Testis (tissue), 3 donors: ENCODE measurements around the gene BOLA3. TPM values are rescaled to one million over a fixed set of nuclear protein-coding genes. Genes with fewer than 3 reads are reported as not detected.

Experiments used
- DNase-seq: peaks from one replicate; pipeline ENCODE4 v3.0.0-alpha.2; 2019
- H3K27ac ChIP-seq, 2 donors: fragments of 200-600 bp; sonication (generic); one replicate each; pipeline ENCODE4 v1.5.1; 2019
- H3K27me3 ChIP-seq: fragments of 200-600 bp; sonication (generic); one replicate; pipeline ENCODE4 v1.5.1; 2019
- H3K36me3 ChIP-seq: fragments of 200-600 bp; sonication (generic); one replicate; pipeline ENCODE4 v1.5.1; 2017; ENCODE audit warnings: low read depth; ENCODE audit errors: missing control alignments
- H3K4me1 ChIP-seq: fragments of 200-600 bp; sonication (generic); one replicate; pipeline ENCODE4 v1.5.1; 2019
- H3K4me3 ChIP-seq, 2 donors: fragments of 200-600 bp; sonication (generic); one replicate each; pipeline ENCODE4 v1.5.1; 2017 to 2019
- H3K9me3 ChIP-seq: fragments of 200-600 bp; sonication (generic); one replicate; pipeline ENCODE4 v1.5.1; 2017
- CTCF ChIP-seq, 3 experiments: fragments of 450-650 bp in 2 of 3; fragments of 200-600 bp in 1 of 3; sonication (generic) in 1 of 3; IDR thresholded peaks; one replicate each; pipeline ENCODE4 v1.5.1; 2016 to 2019; ENCODE audit warnings: antibody characterized with exemption in 3 of 3, mild to moderate bottlenecking in 2 of 3, moderate library complexity in 1 of 3
- POLR2A ChIP-seq: fragments of 450-650 bp; IDR thresholded peaks from one replicate; pipeline ENCODE4 v1.6.1; 2017; ENCODE audit warnings: antibody characterized with exemption, mild to moderate bottlenecking, moderate library complexity
- WGBS, 2 donors: methylation state at CpG; one replicate each; pipeline ENCODE4 v1.1.5; 2018; 5-methylcytosine and 5-hydroxymethylcytosine counted together
- intact Hi-C: fragments of 100-400 bp; cut with DNase I; formaldehyde crosslinking; loops from one replicate; pipeline ENCODE4 v1.15.1; 2023; ENCODE audit warnings: low total_unique reads
- polyA plus RNA-seq: library from polyadenylated mRNA; stranded (reverse); fragments of 350-450 nt; fragmentation: Illumina TruSeq; extraction: RNeasy Lipid Tissue Mini Kit (QIAGEN cat#74804); gene quantifications from one replicate; pipeline ENCODE4 v1.2.3, GENCODE V29; 2014; ENCODE audit warnings: low read depth, low replicate concordance; ENCODE audit not compliant: insufficient read depth
- total RNA-seq, 2 donors: library from RNA; depleted of rRNA; stranded (reverse); fragments of >200 nt; gene quantifications; one replicate each; pipeline ENCODE4 v1.2.3, GENCODE V29; 2016

Gene BOLA3
- total and polyA plus RNA-seq, 3 donors from 2014 or later = 40.2 to 56.2 (median 41.9) TPM

DNA sequence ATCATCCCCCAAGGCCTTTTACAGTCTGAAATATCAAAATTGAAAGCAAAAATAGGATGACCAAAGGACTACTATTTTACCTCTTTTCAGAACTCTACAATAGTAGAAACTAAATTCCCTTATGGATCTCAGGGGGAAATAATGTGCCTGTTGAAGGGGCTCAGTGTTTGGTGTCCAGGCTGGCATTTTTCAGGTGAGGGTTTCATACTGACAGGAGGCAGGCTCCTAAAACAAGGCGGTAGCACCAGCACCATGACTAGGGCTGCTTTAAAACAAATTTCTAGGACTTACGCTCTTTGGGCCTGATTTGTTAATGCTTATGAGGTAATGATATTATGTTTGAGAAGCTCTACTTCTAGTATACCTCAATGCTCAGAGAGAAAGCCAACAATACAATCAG, 5.2 kb upstream of the BOLA3 start:
- no peaks in the 10 kb centered on the region for H3K27me3 ChIP-seq
- WGBS, 2 donors = 91 to 93% methylated on average over 2 of the region's 2 CpGs
- no peak for DNase-seq
- peaks cover 6% of the 10 kb centered on the region for H3K4me1 ChIP-seq
- intact Hi-C loops = no loop called here
- TF ChIP-seq POLR2A (no peak), CTCF (IDR thresholded peaks at IDR 0.05) (no peak)
- H3K36me3 ChIP-seq = no peaks in the 10 kb centered on the region
- H3K4me3 ChIP-seq = no peak overlapping the region
- H3K9me3 ChIP-seq = no peaks in the 10 kb centered on the region
- no peak overlapping the region for H3K27ac ChIP-seq

DNA sequence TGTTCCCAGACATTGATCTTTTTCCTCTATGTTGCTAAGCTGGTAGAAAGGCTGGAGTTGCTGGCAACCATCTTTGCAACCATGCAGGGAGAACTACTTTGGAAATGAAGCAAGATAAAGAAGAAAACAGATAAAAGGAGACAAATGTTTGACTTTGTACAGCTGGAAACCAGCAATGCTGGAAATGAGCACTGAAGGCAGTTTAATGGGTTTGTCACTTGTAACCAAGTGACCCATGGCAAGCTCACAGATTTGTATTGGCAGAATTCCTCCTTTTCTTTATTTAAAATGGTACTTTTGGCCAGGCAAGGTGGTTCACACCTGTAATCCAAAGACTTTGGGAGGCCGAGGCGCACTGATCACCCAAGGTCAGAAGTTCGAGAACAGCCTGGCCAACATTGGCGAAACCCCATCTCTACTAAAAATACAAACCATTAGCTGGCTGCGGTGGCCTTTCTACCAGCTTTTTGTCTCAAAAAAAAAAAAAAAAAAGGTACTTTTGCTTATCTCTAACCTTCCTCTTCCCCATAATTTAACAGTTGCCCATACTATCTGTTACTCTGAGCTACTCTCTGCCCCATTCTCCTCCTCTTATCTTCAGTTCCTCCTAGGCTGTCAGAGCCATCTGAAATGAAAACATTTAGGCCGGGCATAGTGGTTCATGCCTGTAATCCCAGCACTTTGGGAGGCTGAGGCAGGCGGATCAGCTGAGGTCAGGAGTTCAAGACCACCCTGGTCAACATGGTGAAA, 2.0 kb upstream of the BOLA3 start:
- Histone ChIP-seq H3K9me3 (no peaks in the 10 kb centered on the region), H3K27ac (no peak overlapping the region), H3K27me3 (no peaks in the 10 kb centered on the region), H3K36me3 (no peaks in the 10 kb centered on the region), H3K4me1 (peaks cover 12% of the 10 kb centered on the region), H3K4me3 (no peak overlapping the region)
- TF ChIP-seq CTCF (IDR thresholded peaks at IDR 0.05) (no peak), POLR2A (no peak)
- DNase-seq = no peak
- intact Hi-C loops = no loop called here
- 76% methylated on average over 7 of the region's 7 CpGs for WGBS, 2 donors

GRCh38 chr2:74149247-74149525, 1.5 kb upstream of the BOLA3 start:
- H3K36me3 ChIP-seq = no peaks in the 10 kb centered on the region
- no peaks in the 10 kb centered on the region for H3K9me3 ChIP-seq
- intact Hi-C loops = no loop called here
- H3K4me1 ChIP-seq = peaks cover 12% of the 10 kb centered on the region
- WGBS, 2 donors = 54 to 71% methylated on average over 5 of the region's 5 CpGs
- H3K27ac ChIP-seq = no peak overlapping the region
- H3K4me3 ChIP-seq = no peak overlapping the region
- H3K27me3 ChIP-seq = no peaks in the 10 kb centered on the region
- TF ChIP-seq CTCF (IDR thresholded peaks at IDR 0.05) = no peak
- TF ChIP-seq POLR2A = no peak
- no peak for DNase-seq

- intact Hi-C loops = no loop called here
- DNase-seq = no peak
- WGBS, 2 donors = 40 to 41% methylated on average over 16 of the region's 16 CpGs
Measured at GRCh38 chr2:74148457-74149246, 940 bp upstream of the BOLA3 start.

More at GRCh38 chr2:74148457-74149246, 940 bp upstream of the BOLA3 start:
- Histone ChIP-seq H3K36me3 (no peaks in the 10 kb centered on the region), H3K27me3 (no peaks in the 10 kb centered on the region), H3K4me1 (peaks cover 12% of the 10 kb centered on the region), H3K9me3 (no peaks in the 10 kb centered on the region), H3K4me3 (peak overlapping the region; percentile 74 to 85), H3K27ac (peak overlapping the region; percentile 67 to 80)
- no peak for TF ChIP-seq CTCF (IDR thresholded peaks at IDR 0.05)
- TF ChIP-seq POLR2A = no peak
